Stomach (tissue), 4 donors: ENCODE data around the gene DNAJC3.

ENCODE experiments used
- EP300 ChIP-seq: sonication (generic); formaldehyde crosslinking; IDR thresholded peaks from one replicate; pipeline ENCODE4 v1.6.1; 2017; ENCODE audit warnings: antibody characterized with exemption
- POLR2A ChIP-seq, 4 donors: fragments of 450-650 bp; IDR thresholded peaks; one replicate each; pipeline ENCODE4 v1.6.1; 2016; ENCODE audit warnings: antibody characterized with exemption in 4 of 4, control low read depth in 2 of 4, mild to moderate bottlenecking in 1 of 4, moderate library complexity in 1 of 4

- no peak for TF ChIP-seq POLR2A (IDR thresholded peaks at IDR 0.05)
- TF ChIP-seq EP300 = no peak
These were observed 33.4 kb downstream of the DNAJC3 start for GRCh38 chr13:95710313-95710712.
